ENCODE results near the gene TRAF3IP1.

TRAF3IP1 gene

DNA sequence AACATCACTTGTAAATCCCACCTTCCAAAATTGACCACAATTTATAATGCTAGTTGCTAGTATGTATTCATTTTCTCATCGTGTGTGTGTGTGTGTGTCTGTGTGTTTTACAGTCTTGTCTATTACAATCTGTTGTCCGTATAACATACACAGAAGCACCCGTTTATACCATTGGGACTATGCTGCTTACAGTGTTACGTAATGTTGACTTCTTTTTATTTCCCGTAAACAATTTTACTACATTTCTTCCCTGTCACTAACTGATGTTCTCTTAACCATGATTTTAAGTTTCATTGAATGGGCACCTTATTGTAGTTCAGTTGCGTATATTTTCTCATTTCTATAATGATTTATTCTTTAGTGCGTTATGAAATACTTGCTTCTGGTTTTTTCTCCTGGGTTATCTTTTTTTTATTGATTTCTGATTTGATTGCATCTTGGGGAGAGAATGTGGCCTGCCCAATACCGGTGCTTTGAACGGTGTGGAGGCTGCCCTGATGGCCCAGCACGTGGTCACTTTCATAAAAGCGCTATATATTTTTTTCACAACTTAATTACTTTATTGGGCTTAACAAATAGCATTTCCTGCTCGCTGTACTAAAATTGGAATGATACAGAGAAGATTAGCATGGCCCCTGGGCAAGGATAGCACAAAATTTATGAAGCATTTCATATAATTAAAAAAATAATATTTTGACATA is 91.9 kb downstream of the TRAF3IP1 start:
- FAIRE-seq = no peak

- no peak for FAIRE-seq
These were observed 93.0 kb downstream of the TRAF3IP1 start for GRCh38 chr2:238413368-238413767.

DNA sequence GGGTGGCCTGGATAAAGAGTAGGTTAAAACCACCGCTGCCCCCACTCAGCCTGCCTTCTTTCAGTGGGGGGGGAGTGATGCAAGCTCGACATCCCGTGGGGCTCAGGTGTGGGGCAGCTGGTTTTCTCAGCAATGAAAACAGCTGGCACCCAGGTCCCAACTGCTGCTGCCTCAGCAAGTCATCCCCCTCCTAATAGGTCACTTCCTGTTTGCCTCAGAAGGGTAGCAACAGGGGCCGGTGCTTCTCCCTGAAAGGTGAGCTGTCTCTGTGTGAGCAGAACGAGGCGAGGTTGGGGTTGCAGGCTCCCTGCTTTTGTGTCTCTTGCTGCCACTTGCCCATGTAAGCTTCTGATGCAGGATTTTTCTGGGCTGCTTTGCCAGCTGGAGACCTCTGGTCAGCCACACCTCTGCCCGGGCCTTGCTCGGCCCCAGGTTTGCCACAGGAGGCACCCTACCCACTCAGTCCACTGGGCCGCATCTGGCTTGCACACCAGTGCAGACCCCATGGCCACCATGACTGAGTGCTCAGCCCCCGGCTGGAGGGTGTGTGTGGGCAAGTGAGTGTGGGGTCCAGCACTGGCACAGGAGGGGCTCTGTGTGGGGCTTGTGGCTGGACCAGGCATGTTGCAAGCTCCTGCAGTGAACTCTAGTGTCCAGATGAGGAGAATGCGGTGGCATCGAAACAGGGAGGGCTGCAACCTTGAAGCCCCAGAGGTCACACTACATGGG is 94.9 kb downstream of the TRAF3IP1 start:
- peak; percentile 61 for FAIRE-seq

DNA sequence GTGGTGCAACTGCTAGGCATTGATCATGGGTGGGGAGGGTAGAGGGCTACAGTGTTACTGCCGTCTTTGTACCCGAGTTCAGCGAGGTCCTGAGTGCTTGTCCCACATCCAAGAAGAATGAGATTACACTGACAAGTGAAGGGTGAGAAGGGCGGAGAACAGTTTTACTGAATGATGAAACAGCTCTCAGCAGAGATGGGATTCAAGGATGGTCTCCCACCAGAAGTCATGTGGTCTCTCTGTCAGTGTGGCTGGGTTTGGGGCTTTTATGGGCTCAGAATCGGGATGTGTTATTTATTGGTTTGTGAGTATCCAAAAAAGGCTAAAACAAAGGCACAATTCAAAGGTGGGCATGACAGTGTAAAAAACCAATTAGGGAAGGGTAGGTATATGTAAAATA is 95.6 kb downstream of the TRAF3IP1 start:
- no peak for FAIRE-seq

DNA sequence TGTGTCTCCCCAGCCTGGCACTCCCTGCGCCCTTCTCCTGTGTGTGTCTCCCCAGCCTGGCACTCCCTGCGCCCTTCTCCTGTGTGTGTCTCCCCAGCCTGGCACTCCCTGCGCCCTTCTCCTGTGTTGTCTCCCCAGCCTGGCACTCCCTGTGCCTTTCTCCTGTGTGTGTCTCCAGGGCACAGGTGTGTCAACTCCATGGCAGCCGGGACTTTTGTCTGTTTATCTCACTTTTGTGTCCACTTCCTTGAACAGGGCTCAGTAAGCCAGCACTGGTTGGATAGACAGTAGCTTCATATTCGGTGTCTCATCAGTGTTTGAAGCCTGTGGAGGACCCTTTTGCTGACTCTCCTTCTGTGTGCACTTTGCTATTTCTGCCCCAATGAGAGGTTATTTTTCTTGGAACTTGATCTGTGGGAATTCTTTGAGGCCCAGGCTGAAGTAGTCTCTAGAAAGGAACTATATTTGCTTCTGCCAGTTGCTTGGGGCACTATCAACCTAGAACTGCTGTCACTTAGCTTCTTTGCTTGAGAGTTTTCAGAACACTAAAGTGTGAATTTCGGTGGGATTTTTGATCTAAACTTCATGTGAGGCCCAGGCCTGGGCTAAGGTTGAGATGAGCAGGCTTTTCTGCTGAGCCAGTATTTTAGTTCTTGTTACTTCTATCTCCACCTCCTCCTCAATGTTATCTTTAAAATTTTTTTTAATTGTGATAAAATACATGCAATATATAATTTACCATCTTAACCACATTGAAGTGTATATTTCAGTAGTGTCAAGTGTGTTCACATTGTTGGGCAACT is 98.1 kb downstream of the TRAF3IP1 start:
- no peak for FAIRE-seq

DNA sequence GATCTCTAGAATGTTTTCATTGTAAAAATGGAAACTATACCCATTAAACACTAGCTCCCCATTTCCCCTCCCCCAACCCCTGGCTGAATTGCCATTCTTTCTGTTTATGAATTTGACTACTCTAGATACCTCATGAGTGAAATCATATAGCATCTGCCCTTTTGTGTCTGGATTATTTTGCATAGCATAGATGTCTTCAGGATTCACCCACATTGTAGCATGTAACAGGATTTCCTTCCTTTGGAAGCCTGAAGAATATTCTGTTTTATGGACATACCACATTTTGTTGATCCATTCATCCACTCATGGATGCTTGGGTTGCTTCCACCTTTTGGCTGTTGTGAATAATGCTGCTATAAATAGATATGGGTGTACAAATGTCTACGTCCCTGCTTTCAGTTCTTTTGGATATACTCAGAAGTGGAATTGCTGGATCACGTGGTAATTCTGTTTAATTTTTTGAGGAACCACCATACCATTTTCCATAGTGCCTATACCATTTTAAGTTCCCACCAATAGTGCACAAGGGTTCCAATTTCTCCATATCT is 98.8 kb downstream of the TRAF3IP1 start:
- no peak for FAIRE-seq

DNA sequence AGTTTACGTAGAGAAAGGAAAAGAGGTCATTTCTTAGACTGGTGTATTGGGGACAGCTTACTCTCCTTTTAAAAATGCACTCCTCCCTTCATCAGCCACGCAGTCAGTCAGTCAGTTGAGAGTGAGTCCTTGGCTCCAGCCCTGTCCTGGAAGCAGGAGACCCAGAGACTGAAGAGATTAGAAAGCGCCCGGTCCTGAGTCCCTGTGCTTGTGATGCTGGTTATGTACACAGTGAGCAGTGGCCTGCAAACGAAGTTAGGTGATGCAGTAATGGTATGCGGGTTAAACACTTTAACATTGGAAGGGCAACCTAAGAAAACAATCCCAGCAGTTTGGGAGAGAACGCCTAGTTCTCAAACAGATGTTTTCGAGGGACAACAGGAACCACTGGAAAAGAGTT is 100.1 kb downstream of the TRAF3IP1 start:
- FAIRE-seq = no peak

GRCh38 chr2:238420878-238421694 is 100.8 kb downstream of the TRAF3IP1 start:
- no peak for FAIRE-seq

GRCh38 chr2:238421695-238422035 is 101.3 kb downstream of the TRAF3IP1 start:
- no peak for FAIRE-seq

DNA sequence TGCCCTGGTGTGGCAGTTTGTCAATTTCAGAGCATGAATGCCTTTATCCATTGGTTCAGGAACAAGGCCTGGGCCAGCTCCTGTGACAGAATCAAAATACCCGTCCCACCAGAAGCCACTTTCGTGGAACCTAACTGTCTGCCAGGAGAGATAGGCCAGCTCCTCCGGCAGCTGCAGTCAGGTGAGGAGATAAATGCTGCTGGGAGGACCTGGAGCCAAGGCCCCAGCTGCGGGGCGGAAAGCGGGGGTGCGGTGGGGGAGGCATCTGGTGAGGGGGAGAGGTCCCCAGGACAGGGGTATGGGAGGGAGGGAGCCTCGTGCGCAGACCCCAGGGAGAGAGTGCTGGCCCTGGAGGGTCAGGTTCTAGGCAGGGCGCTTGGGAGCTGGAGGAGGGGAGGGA is 102.0 kb downstream of the TRAF3IP1 start:
- FAIRE-seq = no peak

DNA sequence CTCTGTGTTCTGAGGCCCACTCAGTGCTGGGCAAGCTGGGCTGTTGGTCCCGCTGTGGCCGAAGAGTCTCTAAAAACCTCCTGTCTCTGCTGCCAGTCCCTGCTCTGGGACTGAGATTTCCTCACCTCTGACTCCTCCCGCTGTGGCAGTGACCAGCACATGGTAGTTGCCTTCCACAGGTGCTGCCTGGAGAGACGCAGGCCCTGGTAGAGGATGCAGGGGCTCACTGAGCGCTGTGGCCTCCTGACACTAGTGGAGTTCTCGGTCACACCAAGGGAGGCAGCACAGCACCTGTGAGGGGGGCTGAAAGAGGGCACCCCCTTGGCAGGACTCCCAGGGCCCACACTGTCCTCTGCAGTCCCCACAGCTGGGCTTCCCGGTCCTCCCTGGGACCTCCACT is 102.6 kb downstream of the TRAF3IP1 start:
- no peak for FAIRE-seq

DNA sequence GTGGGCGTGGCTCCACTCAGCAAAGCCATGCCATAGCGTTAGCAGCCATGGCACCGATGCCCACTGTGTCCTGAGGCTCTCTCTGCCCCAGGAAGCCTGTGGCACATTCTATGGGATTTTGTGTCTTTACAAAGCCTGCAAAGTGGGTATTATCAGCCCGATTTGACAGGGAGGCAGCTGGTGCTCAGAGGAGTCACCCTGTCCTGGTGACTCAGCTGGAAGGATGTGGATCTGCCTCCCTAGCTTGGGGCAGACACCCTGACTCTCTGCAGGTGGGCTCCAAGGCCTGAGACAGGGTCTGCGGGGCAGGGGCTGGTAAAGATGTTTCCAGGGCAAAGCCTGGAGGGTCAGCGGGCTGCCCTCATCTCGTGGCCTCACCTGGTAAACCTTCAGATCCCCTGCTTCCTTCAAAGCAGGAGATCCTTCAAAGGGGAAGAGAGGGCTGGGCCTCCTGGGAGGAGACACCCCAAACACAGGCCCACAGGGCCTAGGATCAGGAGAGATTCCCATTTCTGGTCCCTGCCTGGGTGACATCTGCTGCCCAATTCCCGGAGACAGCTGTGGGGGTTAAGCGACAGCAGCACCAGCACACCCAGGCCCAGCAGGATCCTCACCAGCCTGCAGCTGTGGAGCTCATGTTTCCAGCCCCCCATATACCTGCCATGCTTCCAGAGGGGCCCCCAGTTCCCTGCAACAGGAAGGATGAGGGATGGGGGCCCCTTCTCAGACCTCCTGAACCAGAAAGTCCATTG is 103.4 kb downstream of the TRAF3IP1 start:
- no peak for FAIRE-seq

GRCh38 chr2:238424313-238424700 is 104.0 kb downstream of the TRAF3IP1 start:
- FAIRE-seq = no peak

GRCh38 chr2:238425505-238425978 is 105.2 kb downstream of the TRAF3IP1 start:
- FAIRE-seq = no peak

DNA sequence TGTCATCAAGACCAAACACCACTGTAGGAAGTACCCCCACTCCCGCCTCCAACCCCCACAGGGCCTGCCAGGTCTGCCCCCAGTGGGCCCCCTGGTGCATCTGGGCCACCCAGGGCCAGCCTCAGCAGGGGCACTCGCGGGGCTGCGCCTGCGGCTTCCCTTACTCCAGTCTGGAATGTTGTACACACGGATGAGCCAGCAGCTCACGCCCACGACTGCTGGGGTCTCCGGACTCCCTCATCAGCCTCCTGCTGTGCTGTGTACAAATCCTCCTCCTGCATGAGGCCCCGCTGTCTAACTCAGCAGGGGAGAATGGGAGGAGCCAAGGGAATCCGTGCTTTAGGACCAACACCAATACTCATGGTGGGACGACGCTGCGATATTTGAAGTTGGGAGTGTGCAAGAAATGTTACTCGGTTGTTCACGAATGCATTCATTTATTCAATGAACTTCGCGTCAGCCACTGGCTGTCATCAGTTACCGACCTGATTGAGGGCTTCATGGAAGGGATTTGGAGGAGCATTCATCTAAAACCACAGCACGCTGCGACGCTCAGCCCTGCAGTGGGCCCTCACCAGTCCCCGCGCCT is 105.8 kb downstream of the TRAF3IP1 start:
- no peak for FAIRE-seq

GRCh38 chr2:238426568-238427434 is 106.5 kb downstream of the TRAF3IP1 start, which contains the start of gene ASB1:
Gene ASB1 (plus strand): TSS chr2:238426927. CDS start chr2:238427071, 144 bp downstream.
- no peak for FAIRE-seq

GRCh38 chr2:238427435-238428162 is 107.3 kb downstream of the TRAF3IP1 start:
- no peak for FAIRE-seq

DNA sequence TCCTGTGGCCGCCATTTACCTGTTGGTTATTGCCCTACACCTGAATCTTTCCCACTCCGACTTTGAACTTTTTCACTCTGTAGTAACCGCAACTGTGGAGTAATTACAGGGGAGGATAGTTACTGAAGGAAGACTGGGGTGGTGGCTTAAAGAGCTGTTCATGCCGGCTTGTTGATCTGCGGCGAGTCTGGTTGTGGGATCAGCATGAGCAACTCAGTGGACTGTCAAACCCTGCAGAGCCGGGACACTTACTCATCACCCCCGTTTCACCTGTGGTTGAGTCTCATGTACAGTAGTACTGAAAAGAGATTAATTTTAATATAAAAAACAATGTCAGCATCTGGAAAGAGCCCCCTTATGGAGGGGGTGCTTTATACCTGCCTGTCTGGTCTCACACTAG is 108.5 kb downstream of the TRAF3IP1 start:
- no peak for FAIRE-seq

- no peak for FAIRE-seq
These were observed 110.5 kb downstream of the TRAF3IP1 start for GRCh38 chr2:238430781-238431180.

DNA sequence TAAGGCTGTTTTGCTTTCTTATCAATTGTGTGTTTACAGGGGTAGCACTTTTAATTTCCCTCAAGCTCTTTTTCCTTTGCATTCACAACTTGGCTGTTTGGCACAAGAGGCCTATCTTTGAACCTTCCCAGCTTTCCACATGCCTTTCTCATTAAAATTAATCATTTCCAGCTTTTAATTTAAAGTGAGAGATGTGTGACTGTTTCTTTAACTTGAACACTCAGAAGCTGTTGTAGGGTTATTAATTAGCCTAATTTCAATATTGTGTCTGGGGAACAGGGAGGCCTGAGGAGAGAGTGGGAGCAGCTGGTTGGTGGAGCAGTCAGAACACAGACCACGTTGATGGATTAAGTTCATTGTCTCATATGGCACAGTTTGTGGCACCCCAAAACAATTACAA is 111.1 kb downstream of the TRAF3IP1 start:
- no peak for FAIRE-seq
